ENCODE measurements around the gene DACH1.
"Not testable (repeated sequence)": the region's sequence is repeated elsewhere in the genome, so short reads cannot be mapped to it uniquely, and the experiment has no call there.

The DACH1 gene

GRCh38 chr13:71865874-71866334, 1.1 kb downstream of the DACH1 start:
- ATAC-seq = no peak

GRCh38 chr13:71864986-71865873, 1.8 kb downstream of the DACH1 start:
- ATAC-seq (peak; percentile 17), DNase-seq (peak; percentile 4)

More at GRCh38 chr13:71865874-71866334, 1.1 kb downstream of the DACH1 start:
- no peak for DNase-seq

- DNase-seq (peak; percentile 16), ATAC-seq (no peak)
Observed at GRCh38 chr13:71864094-71864985, 2.7 kb downstream of the DACH1 start.

- no peak for ATAC-seq
Observed at GRCh38 chr13:71863254-71863865, 3.6 kb downstream of the DACH1 start.

GRCh38 chr13:71862459-71862943, 4.5 kb downstream of the DACH1 start:
- no peak for DNase-seq
- ATAC-seq = no peak

More at GRCh38 chr13:71863254-71863865, 3.6 kb downstream of the DACH1 start:
- DNase-seq = no peak

- ATAC-seq (no peak), DNase-seq (no peak)
Observed at GRCh38 chr13:71861769-71862458, 5.1 kb downstream of the DACH1 start.

- no peak for ATAC-seq
- no peak for DNase-seq
Observed at GRCh38 chr13:71860547-71861138, 6.4 kb downstream of the DACH1 start.

- ATAC-seq (no peak), DNase-seq (no peak)
Observed at GRCh38 chr13:71858647-71859046, 8.4 kb downstream of the DACH1 start.

- DNase-seq (no peak), ATAC-seq (no peak)
Observed at GRCh38 chr13:71856548-71857043, 10.4 kb downstream of the DACH1 start.

- DNase-seq (no peak), ATAC-seq (no peak)
Observed at GRCh38 chr13:71854401-71854800, 12.6 kb downstream of the DACH1 start.

- no peak for DNase-seq
- no peak for ATAC-seq
Observed at GRCh38 chr13:71853725-71854124, 13.3 kb downstream of the DACH1 start.

GRCh38 chr13:71852736-71853135, 14.3 kb downstream of the DACH1 start:
- DNase-seq = no peak
- no peak for ATAC-seq

GRCh38 chr13:71851498-71852409, 15.2 kb downstream of the DACH1 start:
- no peak for ATAC-seq

GRCh38 chr13:71842003-71842402, 25.0 kb downstream of the DACH1 start:
- ATAC-seq (no peak), DNase-seq (no peak)

More at GRCh38 chr13:71851498-71852409, 15.2 kb downstream of the DACH1 start:
- DNase-seq = no peak

- DNase-seq (no peak), ATAC-seq (no peak)
Observed at GRCh38 chr13:71838842-71839241, 28.2 kb downstream of the DACH1 start.

- not testable (repeated sequence) for DNase-seq, ATAC-seq
Observed at GRCh38 chr13:71837582-71837981, 29.4 kb downstream of the DACH1 start.

GRCh38 chr13:71831716-71832115, 35.3 kb downstream of the DACH1 start:
- no peak for ATAC-seq
- no peak for DNase-seq

- ATAC-seq (no peak), DNase-seq (no peak)
Observed at GRCh38 chr13:71830736-71831135, 36.3 kb downstream of the DACH1 start.

- no peak for ATAC-seq
- DNase-seq = no peak
Observed at GRCh38 chr13:71830323-71830722, 36.7 kb downstream of the DACH1 start.

GRCh38 chr13:71829547-71829946, 37.5 kb downstream of the DACH1 start:
- no peak for DNase-seq

More at GRCh38 chr13:71829547-71829946, 37.5 kb downstream of the DACH1 start:
- no peak for ATAC-seq
